NB4 (cell line): Measurements from ENCODE around the gene NAT14.

Experiments
- MAX ChIP-seq: IDR thresholded peaks from 2 replicates; pipeline ENCODE4 v1.6.1; 2011; ENCODE audit warnings: low read depth, low read length
- MYC ChIP-seq: IDR thresholded peaks from 2 replicates; pipeline ENCODE4 v1.6.1; 2011; ENCODE audit warnings: low read depth, low read length
- POLR2A ChIP-seq: IDR thresholded peaks from 2 replicates; pipeline ENCODE4 v1.6.1; 2011; ENCODE audit warnings: mild to moderate bottlenecking; ENCODE audit not compliant: insufficient read length; ENCODE audit errors: extremely low read depth
- TF ChIP-seq, protein P1 (sequence below): IDR thresholded peaks from one replicate; pipeline ENCODE4 v1.5.1; 2012; ENCODE audit warnings: low read depth, low read length

GRCh38 chr19:55466241-55466614, 18.8 kb upstream of the NAT14 start:
- TF ChIP-seq, protein P1, sequence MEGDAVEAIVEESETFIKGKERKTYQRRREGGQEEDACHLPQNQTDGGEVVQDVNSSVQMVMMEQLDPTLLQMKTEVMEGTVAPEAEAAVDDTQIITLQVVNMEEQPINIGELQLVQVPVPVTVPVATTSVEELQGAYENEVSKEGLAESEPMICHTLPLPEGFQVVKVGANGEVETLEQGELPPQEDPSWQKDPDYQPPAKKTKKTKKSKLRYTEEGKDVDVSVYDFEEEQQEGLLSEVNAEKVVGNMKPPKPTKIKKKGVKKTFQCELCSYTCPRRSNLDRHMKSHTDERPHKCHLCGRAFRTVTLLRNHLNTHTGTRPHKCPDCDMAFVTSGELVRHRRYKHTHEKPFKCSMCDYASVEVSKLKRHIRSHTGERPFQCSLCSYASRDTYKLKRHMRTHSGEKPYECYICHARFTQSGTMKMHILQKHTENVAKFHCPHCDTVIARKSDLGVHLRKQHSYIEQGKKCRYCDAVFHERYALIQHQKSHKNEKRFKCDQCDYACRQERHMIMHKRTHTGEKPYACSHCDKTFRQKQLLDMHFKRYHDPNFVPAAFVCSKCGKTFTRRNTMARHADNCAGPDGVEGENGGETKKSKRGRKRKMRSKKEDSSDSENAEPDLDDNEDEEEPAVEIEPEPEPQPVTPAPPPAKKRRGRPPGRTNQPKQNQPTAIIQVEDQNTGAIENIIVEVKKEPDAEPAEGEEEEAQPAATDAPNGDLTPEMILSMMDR: no peak
- TF ChIP-seq MAX: no peak
- TF ChIP-seq POLR2A: no peak
- no peak for TF ChIP-seq MYC
